Osteoblast (primary cell): Measurements from ENCODE around the gene FAM185A. TPM values are rescaled to one million over a fixed set of nuclear protein-coding genes. Genes with fewer than 3 reads are reported as not detected.

Experiments used
- DNase-seq: peaks from one replicate; pipeline ENCODE4 v3.0.0; 2011; ENCODE audit warnings: low spot score, mixed read lengths; ENCODE audit not compliant: insufficient read length; ENCODE audit errors: missing footprints
- H2AFZ ChIP-seq: 2 replicates; pipeline ENCODE4 v1.6.0; 2011; ENCODE audit warnings: mild to moderate bottlenecking, low read length
- H3K27ac ChIP-seq: 2 replicates; pipeline ENCODE4 v1.5.1; 2011; ENCODE audit warnings: mild to moderate bottlenecking, low read depth, low read length, moderate library complexity
- H3K27me3 ChIP-seq: 2 replicates; pipeline ENCODE4 v1.6.0; 2012; ENCODE audit warnings: mild to moderate bottlenecking, control low read depth, inconsistent platforms, low read length, moderate library complexity; ENCODE audit not compliant: insufficient read depth
- H3K36me3 ChIP-seq: 2 replicates; pipeline ENCODE4 v1.5.1; 2011; ENCODE audit warnings: mild to moderate bottlenecking, low read length, control low read depth, moderate library complexity; ENCODE audit not compliant: insufficient read depth
- H3K4me1 ChIP-seq: 2 replicates; pipeline ENCODE4 v1.5.1; 2011; ENCODE audit warnings: mild to moderate bottlenecking, low read length, control low read depth, moderate library complexity; ENCODE audit not compliant: insufficient read depth
- H3K4me2 ChIP-seq: 2 replicates; pipeline ENCODE4 v1.6.0; 2011; ENCODE audit warnings: mild to moderate bottlenecking, low read length; ENCODE audit not compliant: insufficient read depth
- H3K4me3 ChIP-seq: fragments of 200-600 bp; sonication (generic); 3 replicates; pipeline ENCODE4 v1.5.1; 2012; ENCODE audit warnings: mild to moderate bottlenecking, low read length, inconsistent platforms; ENCODE audit not compliant: insufficient read depth
- H3K79me2 ChIP-seq: 2 replicates; pipeline ENCODE4 v1.6.0; 2012; ENCODE audit warnings: mild to moderate bottlenecking, low read length, control low read depth, inconsistent platforms; ENCODE audit not compliant: insufficient read depth
- H3K9me3 ChIP-seq: 2 replicates; pipeline ENCODE4 v1.5.1; 2011; ENCODE audit warnings: low read depth, low read length, control low read depth
- H4K20me1 ChIP-seq: 2 replicates; pipeline ENCODE4 v1.6.0; 2012; ENCODE audit warnings: mild to moderate bottlenecking, low read length, control low read depth; ENCODE audit not compliant: insufficient read depth
- CTCF ChIP-seq: IDR thresholded peaks from 2 replicates; pipeline ENCODE4 v1.5.1; 2011; ENCODE audit warnings: mild to moderate bottlenecking, low read depth, low read length, moderate library complexity; ENCODE audit errors: extremely low read depth
- total RNA-seq: library from RNA; depleted of rRNA; stranded (reverse); fragments of >200 nt; gene quantifications from 2 replicates; pipeline ENCODE4 v1.2.3, GENCODE V29; 2012

Gene FAM185A
- total RNA-seq, 1 donor, result 7.6 TPM

GRCh38 chr7:102840404-102840803 lies 91.6 kb downstream of the FAM185A start:
- DNase-seq, result no peak
- no peak overlapping the region for H2AFZ ChIP-seq

DNA sequence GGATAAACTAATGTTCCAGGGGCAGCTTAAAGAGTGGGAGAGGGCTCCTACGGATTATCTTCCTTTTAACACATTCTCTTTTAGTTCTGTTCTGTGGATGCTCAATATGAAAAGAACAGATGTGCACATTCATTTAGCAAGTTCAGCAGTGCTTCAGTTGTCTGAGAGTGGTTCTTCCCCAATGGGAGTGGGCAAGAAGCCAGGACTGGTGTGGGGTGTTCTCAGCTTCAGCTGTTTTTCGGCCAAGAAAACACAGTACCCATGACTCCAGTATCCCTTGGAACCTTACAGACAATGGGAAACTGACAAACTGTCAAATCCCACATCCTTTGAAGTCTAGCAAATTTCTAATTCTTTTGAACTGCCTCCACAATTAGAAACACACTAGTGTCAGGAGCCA lies 92.5 kb downstream of the FAM185A start:
- no peaks in the 10 kb centered on the region for H3K79me2 ChIP-seq
- no peak for DNase-seq
- H3K4me3 ChIP-seq, result no peak overlapping the region
- no peaks in the 10 kb centered on the region for H3K9me3 ChIP-seq
- no peak for TF ChIP-seq CTCF
- H4K20me1 ChIP-seq, result no peaks in the 10 kb centered on the region
- no peak overlapping the region for H3K4me2 ChIP-seq
- H3K27ac ChIP-seq, result no peak overlapping the region
- no peaks in the 10 kb centered on the region for H3K27me3 ChIP-seq
- H3K4me1 ChIP-seq, result peaks cover 12% of the 10 kb centered on the region
- H2AFZ ChIP-seq, result no peak overlapping the region
- no peaks in the 10 kb centered on the region for H3K36me3 ChIP-seq

More at GRCh38 chr7:102840404-102840803, 91.6 kb downstream of the FAM185A start:
- H3K4me1 ChIP-seq, result peaks cover 20% of the 10 kb centered on the region
- no peaks in the 10 kb centered on the region for H3K36me3 ChIP-seq
- no peak overlapping the region for H3K4me2 ChIP-seq
- TF ChIP-seq CTCF, result no peak
- H3K79me2 ChIP-seq, result no peaks in the 10 kb centered on the region
- H3K4me3 ChIP-seq, result no peak overlapping the region
- no peaks in the 10 kb centered on the region for H3K9me3 ChIP-seq
- no peaks in the 10 kb centered on the region for H4K20me1 ChIP-seq
- H3K27ac ChIP-seq, result no peak overlapping the region
- H3K27me3 ChIP-seq, result no peaks in the 10 kb centered on the region

GRCh38 chr7:102842284-102842683 lies 93.5 kb downstream of the FAM185A start:
- no peak for DNase-seq

GRCh38 chr7:102843850-102844249 lies 95.1 kb downstream of the FAM185A start:
- no peak overlapping the region for H2AFZ ChIP-seq
- no peaks in the 10 kb centered on the region for H3K9me3 ChIP-seq
- H3K79me2 ChIP-seq, result no peaks in the 10 kb centered on the region
- no peak for TF ChIP-seq CTCF
- no peak overlapping the region for H3K4me2 ChIP-seq
- H4K20me1 ChIP-seq, result no peaks in the 10 kb centered on the region
- H3K4me1 ChIP-seq, result no peaks in the 10 kb centered on the region
- no peak for DNase-seq
- no peak overlapping the region for H3K27ac ChIP-seq
- no peak overlapping the region for H3K4me3 ChIP-seq
- H3K36me3 ChIP-seq, result no peaks in the 10 kb centered on the region
- H3K27me3 ChIP-seq, result no peaks in the 10 kb centered on the region

More at GRCh38 chr7:102842284-102842683, 93.5 kb downstream of the FAM185A start:
- Histone ChIP-seq H3K79me2 (no peaks in the 10 kb centered on the region), H3K4me3 (no peak overlapping the region), H3K4me1 (peaks cover 2% of the 10 kb centered on the region), H4K20me1 (no peaks in the 10 kb centered on the region), H3K27me3 (no peaks in the 10 kb centered on the region), H3K4me2 (no peak overlapping the region), H2AFZ (no peak overlapping the region), H3K27ac (no peak overlapping the region), H3K9me3 (no peaks in the 10 kb centered on the region), H3K36me3 (no peaks in the 10 kb centered on the region)
- TF ChIP-seq CTCF, result no peak
